B cell (primary cell): ENCODE data around the gene BCKDHA. TPM values are rescaled to one million over a fixed set of nuclear protein-coding genes. Genes with fewer than 3 reads are reported as not detected.

Experiments
- ATAC-seq: fragments of 200-7000 bp; cut with Tn5 transposase; one replicate; pipeline ENCODE4 v1.10.0; 2021; ENCODE audit warnings: low read depth, mild to moderate bottlenecking, moderate number of reproducible peaks, moderate library complexity
- CTCF ChIA-PET: fragments of 350-600 bp; sonication (Branson Sonifier 250); formaldehyde crosslinking; loops from one replicate; lab custom pipeline; 2021; ENCODE audit warnings: antibody characterized with exemption, inconsistent platforms; lab: Charles Lee
- POLR2A ChIA-PET: fragments of 350-600 bp; sonication (Branson Sonifier 250); formaldehyde crosslinking; loops from one replicate; lab custom pipeline; 2021; ENCODE audit warnings: antibody characterized with exemption; lab: Charles Lee
- DNase-seq: peaks from one replicate; pipeline ENCODE4 v3.0.0; 2013
- H2AFZ ChIP-seq: 2 replicates; pipeline ENCODE4 v1.6.1; 2012; ENCODE audit warnings: mild to moderate bottlenecking, low read depth, low read length; ENCODE audit not compliant: insufficient read depth, poor library complexity, severe bottlenecking
- H3K27ac ChIP-seq, 2 donors: 1 replicate in 1 of 2; 2 replicates in 1 of 2; pipeline ENCODE4 v1.5.1; 2012 to 2013; ENCODE audit warnings: low read length in 2 of 2, mild to moderate bottlenecking in 2 of 2, moderate library complexity in 1 of 2
- H3K27me3 ChIP-seq, 4 experiments: fragments of 200-600 bp in 1 of 4; sonication (generic) in 1 of 4; replicated peaks in 1 of 4; 1 replicate in 2 of 4; 2 replicates in 2 of 4; pipeline versions ENCODE4 v1.6.1 to v1.7.0; 2013 to 2016; ENCODE audit warnings: low read length in 3 of 4, mild to moderate bottlenecking in 2 of 4, mixed read lengths in 1 of 4, moderate library complexity in 1 of 4; ENCODE audit not compliant: insufficient read depth in 4 of 4, control insufficient read depth in 3 of 4; ENCODE audit errors: control extremely low read depth in 1 of 4
- H3K36me3 ChIP-seq, 2 experiments: replicated peaks in 1 of 2; 1 replicate in 1 of 2; 2 replicates in 1 of 2; pipeline versions ENCODE4 v1.6.1 to v1.7.1; 2013; ENCODE audit warnings: low read length in 1 of 2; ENCODE audit not compliant: insufficient read depth in 2 of 2, control insufficient read depth in 1 of 2; ENCODE audit errors: control extremely low read depth in 1 of 2, extremely low read depth in 1 of 2
- H3K4me1 ChIP-seq, 2 donors: fragments of 200-600 bp in 1 of 2; sonication (generic) in 1 of 2; 1 replicate in 1 of 2; 2 replicates in 1 of 2; pipeline versions ENCODE4 v1.5.1 to v1.6.1; 2013 to 2017; ENCODE audit warnings: low read length in 2 of 2; ENCODE audit not compliant: control insufficient read depth in 2 of 2, insufficient read depth in 2 of 2
- H3K4me2 ChIP-seq: replicated peaks from 2 replicates; pipeline ENCODE3; 2012; ENCODE audit warnings: mild to moderate bottlenecking, low read depth, low read length; ENCODE audit not compliant: poor library complexity, severe bottlenecking
- H3K4me3 ChIP-seq, 5 experiments: fragments of 200-600 bp in 1 of 5; sonication (generic) in 1 of 5; 1 replicate in 3 of 5; 2 replicates in 2 of 5; pipeline versions ENCODE4 v1.5.1 to v1.7.0; 2011 to 2016; ENCODE audit warnings: low read length in 4 of 5, mild to moderate bottlenecking in 4 of 5, low read depth in 2 of 5, control low read depth in 1 of 5, moderate library complexity in 1 of 5; ENCODE audit not compliant: insufficient read depth in 1 of 5; ENCODE audit errors: control extremely low read depth in 1 of 5, extremely low read depth in 1 of 5
- H3K79me2 ChIP-seq: fragments of 200-600 bp; sonication (generic); one replicate; pipeline ENCODE4 v1.6.0; 2016; ENCODE audit warnings: low read length; ENCODE audit not compliant: control insufficient read depth, insufficient read depth
- H3K9ac ChIP-seq: fragments of 200-600 bp; sonication (generic); 2 replicates; pipeline ENCODE4 v1.6.1; 2017; ENCODE audit warnings: mild to moderate bottlenecking, low read length, moderate library complexity
- H3K9me3 ChIP-seq, 3 donors: one replicate each; pipeline versions ENCODE4 v1.6.1 to v1.7.1; 2013; ENCODE audit warnings: low read length in 2 of 3; ENCODE audit not compliant: control insufficient read depth in 2 of 3, insufficient read depth in 1 of 3; ENCODE audit errors: control extremely low read depth in 1 of 3
- H4K20me1 ChIP-seq: 2 replicates; pipeline ENCODE4 v1.6.0; 2012; ENCODE audit warnings: mild to moderate bottlenecking, low read length; ENCODE audit not compliant: insufficient read depth, control insufficient read depth, poor library complexity, severe bottlenecking
- H3K27ac Mint-ChIP-seq: one replicate; pipeline ENCODE4 v1.8.0; 2021; ENCODE audit warnings: mixed read lengths
- H3K27me3 Mint-ChIP-seq: one replicate; pipeline ENCODE4 v1.8.0; 2021; ENCODE audit warnings: mixed read lengths
- H3K4me1 Mint-ChIP-seq: one replicate; pipeline ENCODE4 v1.8.0; 2021; ENCODE audit warnings: mixed read lengths
- H3K4me3 Mint-ChIP-seq: one replicate; pipeline ENCODE4 v1.8.0; 2021; ENCODE audit warnings: mixed read lengths
- H3K9me3 Mint-ChIP-seq: one replicate; pipeline ENCODE4 v1.8.0; 2022; ENCODE audit warnings: mixed read lengths; ENCODE audit not compliant: insufficient read depth
- CTCF ChIP-seq: fragments of 200-600 bp; IDR thresholded peaks from one replicate; pipeline ENCODE4 v1.8.0; 2022; ENCODE audit warnings: antibody characterized with exemption, mild to moderate bottlenecking
- EZH2 ChIP-seq: IDR thresholded peaks from 2 replicates; pipeline ENCODE4 v1.6.1; 2012; ENCODE audit warnings: borderline replicate concordance, low read depth, mild to moderate bottlenecking, moderate library complexity, low read length; ENCODE audit not compliant: insufficient read depth, poor library complexity, severe bottlenecking
- WGBS: methylation state at CpG from one replicate; pipeline ENCODE4 v1.1.5; 2013; ENCODE audit warnings: missing lambda C conversion rate; ENCODE audit not compliant: insufficient coverage; 5-methylcytosine and 5-hydroxymethylcytosine counted together
- intact Hi-C: fragments of 100-400 bp; cut with micrococcal nuclease; formaldehyde crosslinking; loops from one replicate; pipeline ENCODE4 v1.10.0; 2022
- polyA plus RNA-seq: library from polyadenylated mRNA; depleted of rRNA; stranded (reverse); fragments of >200 nt; gene quantifications from 2 replicates; pipeline ENCODE4 v1.2.3, GENCODE V29; 2012
- total RNA-seq, 2 donors: library from RNA; stranded (reverse); fragments of 120-200 nt in 1 of 2; gene quantifications; 1 replicate in 1 of 2; 2 replicates in 1 of 2; pipeline versions ENCODE4 v1.2.3 to v1.2.4, GENCODE V29; 2013 to 2022

The BCKDHA gene
- total and polyA plus RNA-seq, 2 donors (not counting 1 experiment from before 2014, with no cell fraction given): 20.6 to 39.7 TPM

GRCh38 chr19:41414461-41414860 is 16.8 kb downstream of the BCKDHA start:
- Histone ChIP-seq H3K4me3 (no peak overlapping the region), H3K79me2 (peaks cover 26% of the 10 kb centered on the region), H3K9me3 (no peaks in the 10 kb centered on the region), H3K36me3 (peaks cover 0 to 57% of the 10 kb centered on the region in 2 experiments), H4K20me1 (no peaks in the 10 kb centered on the region), H3K4me1 (peaks cover 6 to 9% of the 10 kb centered on the region in 2 donors), H3K9ac (no peak overlapping the region), H3K4me2 (no peak overlapping the region), H2AFZ (no peak overlapping the region), H3K27ac (no peak overlapping the region), H3K27me3 (no peaks in the 10 kb centered on the region)
- 98% methylated on average over 9 of the region's 9 CpGs for WGBS
- CTCF ChIA-PET: interaction anchor here (0.6 kb wide), 1 partner anchor 420 kb away, joined by 3 read pairs; no protein-coding TSS in a partner anchor
- no peaks in the 10 kb centered on the region for H3K27me3 Mint-ChIP-seq
- no peak overlapping the region for H3K27ac Mint-ChIP-seq
- DNase-seq: no peak
- no peak for TF ChIP-seq EZH2
- TF ChIP-seq CTCF: no peak
- no peak for ATAC-seq
- POLR2A ChIA-PET: no interaction called here
- H3K4me1 Mint-ChIP-seq: peaks cover 6% of the 10 kb centered on the region
- no peaks in the 10 kb centered on the region for H3K9me3 Mint-ChIP-seq
- no peak overlapping the region for H3K4me3 Mint-ChIP-seq
- intact Hi-C loops: no loop called here

- peaks cover 1% of the 10 kb centered on the region for H3K4me1 Mint-ChIP-seq
- H3K27me3 Mint-ChIP-seq: no peaks in the 10 kb centered on the region
- Histone ChIP-seq H4K20me1 (no peaks in the 10 kb centered on the region), H3K36me3 (peaks cover 0 to 63% of the 10 kb centered on the region in 2 experiments), H3K27ac (no peak overlapping the region), H2AFZ (no peak overlapping the region), H3K9me3 (no peaks in the 10 kb centered on the region), H3K4me1 (peaks cover 2 to 4% of the 10 kb centered on the region in 2 donors), H3K9ac (no peak overlapping the region), H3K79me2 (peaks cover 23% of the 10 kb centered on the region), H3K4me2 (no peak overlapping the region), H3K4me3 (no peak overlapping the region), H3K27me3 (no peaks in the 10 kb centered on the region)
- no peaks in the 10 kb centered on the region for H3K9me3 Mint-ChIP-seq
- no peak overlapping the region for H3K4me3 Mint-ChIP-seq
- intact Hi-C loops: no loop called here
- TF ChIP-seq EZH2 (no peak), CTCF (no peak)
- no peak overlapping the region for H3K27ac Mint-ChIP-seq
- DNase-seq (no peak), ATAC-seq (no peak)
- 96% methylated on average over 7 of the region's 9 CpGs for WGBS
- ChIA-PET POLR2A (no interaction called here), CTCF (no interaction called here)
These were observed 17.5 kb downstream of the BCKDHA start for GRCh38 chr19:41415154-41415571.
